HCT116 (cell line): ENCODE measurements around the gene HSDL2. TPM values are rescaled to one million over a fixed set of nuclear protein-coding genes. Genes with fewer than 3 reads are reported as not detected.

Source experiments
- ATAC-seq: fragments of 200-7000 bp; cut with Tn5 transposase; 2 replicates; pipeline ENCODE4 v1.9.1; 2020; ENCODE audit warnings: mild to moderate bottlenecking, moderate library complexity
- BruUV-seq: library from RNA; stranded (reverse); fragments of 400-500 nt; replicated peaks from 2 replicates; lab custom pipeline; 2021; lab: Mats Ljungman, UMichigan
- CTCF ChIA-PET: fragments of 300-600 bp; sonication (Branson Sonifier 250); formaldehyde crosslinking; loops from one replicate; lab custom pipeline; 2021; ENCODE audit warnings: antibody characterized with exemption; lab: Charles Lee
- POLR2A ChIA-PET: fragments of 300-600, 350-600 bp; sonication (Branson Sonifier 250); formaldehyde crosslinking; loops from one replicate; lab custom pipeline; 2021; ENCODE audit warnings: antibody characterized with exemption; lab: Charles Lee
- RAD21 ChIA-PET, 2 experiments: fragments of 300-600 bp; sonication (Branson Sonifier 250); formaldehyde crosslinking; loops; one replicate each; lab custom pipeline; 2023; ENCODE audit warnings: low total read pairs in 2 of 2; ENCODE audit not compliant: uncharacterized antibody in 2 of 2, unreplicated experiment in 2 of 2, low non-redundant PET in 1 of 2; lab: Charles Lee
- DNase-seq: peaks from one replicate; pipeline ENCODE4 v3.0.0-alpha.2; 2010; ENCODE audit warnings: low read depth, low spot score
- H2AFZ ChIP-seq: fragments of 200-600 bp; shearing (Covaris generic), sonication (generic); 2 replicates; pipeline ENCODE4 v1.6.1; 2017; ENCODE audit warnings: low read depth, mixed run types, mixed read lengths, antibody characterized with exemption, low read length; ENCODE audit not compliant: poor library complexity, severe bottlenecking
- H3K27ac ChIP-seq: 2 replicates; pipeline ENCODE4 v1.5.1; 2012; ENCODE audit warnings: low read depth, low read length
- H3K27me3 ChIP-seq: fragments of 200-600 bp; sonication (generic); 2 replicates; pipeline ENCODE4 v1.6.1; 2016; ENCODE audit warnings: mixed run types, low read length, mixed read lengths; ENCODE audit not compliant: insufficient read depth
- H3K36me3 ChIP-seq, 2 experiments: fragments of 200-500 bp in 1 of 2; fragments of 200-600 bp in 1 of 2; sonication (Bioruptor generic) in 1 of 2; sonication (generic) in 1 of 2; 2 replicates each; pipeline versions ENCODE4 v1.5.1 to v1.6.1; 2014 to 2016; ENCODE audit warnings: low read length in 2 of 2, inconsistent platforms in 1 of 2, mixed read lengths in 1 of 2, mixed run types in 1 of 2; ENCODE audit not compliant: insufficient read depth in 2 of 2, control insufficient read depth in 1 of 2
- H3K4me1 ChIP-seq, 2 experiments: fragments of 200-600 bp in 1 of 2; sonication (generic) in 1 of 2; 2 replicates each; pipeline versions ENCODE4 v1.5.1 to v1.6.1; 2012 to 2017; ENCODE audit warnings: low read length in 2 of 2, inconsistent platforms in 1 of 2, mild to moderate bottlenecking in 1 of 2, mixed read lengths in 1 of 2, mixed run types in 1 of 2, moderate library complexity in 1 of 2; ENCODE audit not compliant: insufficient read depth in 2 of 2, control insufficient read depth in 1 of 2
- H3K4me2 ChIP-seq: fragments of 200-600 bp; sonication (generic); 2 replicates; pipeline ENCODE4 v1.6.1; 2017; ENCODE audit warnings: mixed run types, low read length, mixed read lengths
- H3K4me3 ChIP-seq, 2 experiments: fragments of 200-600 bp in 1 of 2; sonication (generic) in 1 of 2; replicated peaks in 1 of 2; 2 replicates each; pipeline ENCODE4 v1.5.1; 2011 to 2016; ENCODE audit warnings: low read length in 2 of 2, control low read depth in 1 of 2, low read depth in 1 of 2, mild to moderate bottlenecking in 1 of 2, mixed read lengths in 1 of 2, mixed run types in 1 of 2
- H3K79me2 ChIP-seq: fragments of 200-600 bp; sonication (generic); 2 replicates; pipeline ENCODE4 v1.6.1; 2017; ENCODE audit warnings: mild to moderate bottlenecking, mixed run types, low read length, moderate library complexity, mixed read lengths; ENCODE audit not compliant: insufficient read depth
- H3K9ac ChIP-seq: fragments of 200-600 bp; sonication (generic); 2 replicates; pipeline ENCODE4 v1.6.1; 2016; ENCODE audit warnings: low read length, mixed read lengths
- H3K9me2 ChIP-seq: fragments of 200-600 bp; sonication (generic), shearing (Covaris generic); 2 replicates; pipeline ENCODE4 v1.6.1; 2017; ENCODE audit warnings: mixed run types, mild to moderate bottlenecking, moderate library complexity; ENCODE audit not compliant: insufficient read depth
- H3K9me3 ChIP-seq, 2 experiments: fragments of 200-500 bp in 1 of 2; fragments of 200-600 bp in 1 of 2; sonication (Bioruptor generic) in 1 of 2; sonication (generic) in 1 of 2; 2 replicates each; pipeline ENCODE4 v1.6.1; 2014 to 2017; ENCODE audit warnings: low read length in 2 of 2, mixed read lengths in 2 of 2, inconsistent platforms in 1 of 2, low read depth in 1 of 2, mild to moderate bottlenecking in 1 of 2, mixed run types in 1 of 2, moderate library complexity in 1 of 2; ENCODE audit not compliant: control insufficient read depth in 1 of 2, insufficient read depth in 1 of 2
- H4K20me1 ChIP-seq: fragments of 200-600 bp; sonication (generic), shearing (Covaris generic); 2 replicates; pipeline ENCODE4 v1.6.1; 2017; ENCODE audit warnings: mixed run types, mild to moderate bottlenecking, moderate library complexity; ENCODE audit not compliant: insufficient read depth
- EGR1 ChIP-seq: IDR thresholded peaks from 2 replicates; pipeline ENCODE4 v1.6.1; 2012; ENCODE audit warnings: low read depth
- ELF1 ChIP-seq: IDR thresholded peaks from 2 replicates; pipeline ENCODE4 v1.6.1; 2012; ENCODE audit warnings: low read depth, borderline replicate concordance
- EZH2phosphoT487 ChIP-seq: fragments of 200-600 bp; IDR thresholded peaks from 2 replicates; pipeline ENCODE4 v1.6.1; 2018; ENCODE audit warnings: antibody characterized with exemption, borderline replicate concordance
- FOSL1 ChIP-seq: IDR thresholded peaks from 2 replicates; pipeline ENCODE4 v1.6.1; 2012; ENCODE audit warnings: low read depth
- JUND ChIP-seq: IDR thresholded peaks from 2 replicates; pipeline ENCODE4 v1.6.1; 2012
- POLR2AphosphoS5 ChIP-seq: IDR thresholded peaks from 2 replicates; pipeline ENCODE4 v1.6.1; 2011; ENCODE audit warnings: mild to moderate bottlenecking, low read depth, low read length, moderate library complexity
- RAD21 ChIP-seq: IDR thresholded peaks from 2 replicates; pipeline ENCODE4 v1.6.1; 2012; ENCODE audit warnings: low read depth, mild to moderate bottlenecking
- SIN3A ChIP-seq: IDR thresholded peaks from 2 replicates; pipeline ENCODE4 v1.6.1; 2012; ENCODE audit warnings: low read depth
- SP1 ChIP-seq: IDR thresholded peaks from 2 replicates; pipeline ENCODE4 v1.6.1; 2012; ENCODE audit warnings: low read depth
- SRF ChIP-seq: IDR thresholded peaks from 2 replicates; pipeline ENCODE4 v1.6.1; 2012; ENCODE audit warnings: low read depth
- YY1 ChIP-seq: IDR thresholded peaks from 2 replicates; pipeline ENCODE4 v1.6.1; 2011; ENCODE audit warnings: low read length, low read depth, moderate library complexity, mild to moderate bottlenecking; ENCODE audit not compliant: insufficient replicate concordance; ENCODE audit errors: extremely low read depth
- ZFX ChIP-seq: fragments of 450-650 bp; IDR thresholded peaks from 2 replicates; pipeline ENCODE4 v1.6.1; 2017
- ZNF274 ChIP-seq: fragments of 200-500 bp; sonication (Bioruptor generic); IDR thresholded peaks from 2 replicates; pipeline ENCODE4 v1.6.1; 2014; ENCODE audit warnings: mild to moderate bottlenecking, low read depth, low read length, inconsistent platforms
- intact Hi-C: fragments of 100-400 bp; cut with micrococcal nuclease; formaldehyde crosslinking; loops from 2 replicates; pipeline ENCODE4 v1.10.0; 2022
- total RNA-seq: library from RNA; stranded (reverse); gene quantifications from one replicate; pipeline ENCODE4 v1.2.1, GENCODE V29; 2021; ENCODE audit not compliant: unreplicated experiment
- TF ChIP-seq, protein P1 (sequence below): IDR thresholded peaks from 2 replicates; pipeline ENCODE4 v1.6.1; 2012
- TF ChIP-seq, protein P2 (sequence below): IDR thresholded peaks from 2 replicates; pipeline ENCODE4 v1.6.1; 2012
- TF ChIP-seq, protein P3 (sequence below), 3 experiments: fragments of 200-600 bp in 1 of 3; sonication (generic) in 1 of 3; IDR thresholded peaks in 2 of 3; conservative IDR thresholded peaks in 1 of 3; 2 replicates each; pipeline ENCODE4 v1.5.1; 2012 to 2017; ENCODE audit warnings: low read depth in 2 of 3, low read length in 2 of 3, antibody characterized with exemption in 1 of 3, borderline replicate concordance in 1 of 3, control low read depth in 1 of 3, mild to moderate bottlenecking in 1 of 3, mixed read lengths in 1 of 3, mixed run types in 1 of 3, moderate library complexity in 1 of 3; ENCODE audit not compliant: insufficient read depth in 1 of 3
- TF ChIP-seq, protein P4 (sequence below): IDR thresholded peaks from 2 replicates; pipeline ENCODE4 v1.6.1; 2012; ENCODE audit warnings: low read depth
- TF ChIP-seq, protein P5 (sequence below): IDR thresholded peaks from 2 replicates; pipeline ENCODE4 v1.6.1; 2011; ENCODE audit warnings: mild to moderate bottlenecking, low read length, moderate library complexity; ENCODE audit not compliant: insufficient replicate concordance; ENCODE audit errors: extremely low read depth

The HSDL2 gene
- total RNA-seq, 1 experiment from 2014 or later: 33.9 TPM

DNA sequence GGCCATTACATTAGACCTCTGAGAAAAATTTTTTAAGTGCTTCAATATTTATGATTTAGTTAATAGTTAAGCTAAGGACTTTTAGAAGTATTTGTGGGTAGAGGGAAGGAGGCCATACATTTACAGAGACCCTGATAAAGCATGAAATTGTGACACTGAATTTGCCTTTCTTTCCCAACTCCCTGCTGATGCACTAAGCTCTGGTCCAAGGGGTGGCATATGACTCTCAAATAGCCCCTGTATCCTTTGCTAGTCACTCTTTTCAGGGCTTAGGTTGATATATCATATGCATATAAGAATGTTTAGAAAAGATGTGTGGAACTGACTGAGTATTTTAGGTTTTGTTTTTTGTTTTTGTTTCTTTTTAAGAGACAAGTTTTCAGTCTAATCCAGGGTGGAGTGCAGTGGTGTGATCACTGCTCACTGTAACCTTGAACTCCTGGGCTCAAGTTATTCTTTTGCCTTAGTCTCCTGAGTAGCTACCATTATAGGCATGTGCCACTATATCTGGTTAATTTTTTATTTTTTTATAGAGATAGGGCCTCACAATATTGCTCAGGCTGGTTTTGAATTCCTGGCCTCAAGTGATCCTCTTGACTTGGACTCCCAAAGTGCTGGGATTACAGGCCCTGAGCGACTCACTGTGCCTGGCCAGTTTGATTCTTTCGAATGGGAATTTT lies 127.2 kb downstream of the HSDL2 start (continued):
- TF ChIP-seq SIN3A: no peak

DNA sequence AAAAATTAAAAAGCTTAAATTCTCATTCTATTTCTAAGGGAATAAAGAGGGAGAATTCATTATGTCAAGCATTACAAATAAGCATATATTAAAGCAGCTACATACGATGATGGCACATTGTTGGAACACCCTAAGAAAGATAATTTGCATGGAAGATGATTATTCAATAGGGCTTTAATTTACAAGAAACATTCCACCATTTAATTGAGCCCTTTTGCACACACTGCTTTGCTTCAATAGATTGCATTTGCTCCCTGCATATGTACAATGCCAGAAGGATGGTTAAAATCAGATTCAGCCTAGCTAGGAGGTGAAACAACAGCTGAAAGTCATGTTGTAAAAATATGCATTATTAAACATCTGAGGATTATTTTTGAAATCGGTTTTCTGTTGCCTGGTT lies 128.5 kb downstream of the HSDL2 start:
- Histone ChIP-seq H2AFZ (no peak overlapping the region), H3K9me3 (no peaks in the 10 kb centered on the region), H3K9ac (no peak overlapping the region), H3K4me2 (no peak overlapping the region), H3K79me2 (peaks cover 17% of the 10 kb centered on the region), H3K4me1 (no peaks in the 10 kb centered on the region), H3K27me3 (no peaks in the 10 kb centered on the region), H3K4me3 (no peak overlapping the region), H3K27ac (no peak overlapping the region), H3K36me3 (no peaks in the 10 kb centered on the region), H4K20me1 (no peaks in the 10 kb centered on the region), H3K9me2 (no peaks in the 10 kb centered on the region)
- POLR2A ChIA-PET: interaction anchor here (0.7 kb wide), 3 partner anchors 12 to 83 kb away, joined by 3 to 5 read pairs (median 4); no protein-coding TSS in a partner anchor
- BruUV-seq: no TSS peak
- ATAC-seq: no peak
- CTCF ChIA-PET: no interaction called here
- DNase-seq: no peak
- RAD21 ChIA-PET: no interaction called here
- intact Hi-C loops: no loop called here
- TF ChIP-seq, protein P1, sequence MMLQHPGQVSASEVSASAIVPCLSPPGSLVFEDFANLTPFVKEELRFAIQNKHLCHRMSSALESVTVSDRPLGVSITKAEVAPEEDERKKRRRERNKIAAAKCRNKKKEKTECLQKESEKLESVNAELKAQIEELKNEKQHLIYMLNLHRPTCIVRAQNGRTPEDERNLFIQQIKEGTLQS: no peak
- TF ChIP-seq, protein P2, sequence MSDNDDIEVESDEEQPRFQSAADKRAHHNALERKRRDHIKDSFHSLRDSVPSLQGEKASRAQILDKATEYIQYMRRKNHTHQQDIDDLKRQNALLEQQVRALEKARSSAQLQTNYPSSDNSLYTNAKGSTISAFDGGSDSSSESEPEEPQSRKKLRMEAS: no peak
- TF ChIP-seq FOSL1 (no peak), SP1 (no peak), ZNF274 (no peak), SRF (no peak), ELF1 (no peak), YY1 (no peak), EZH2phosphoT487 (no peak), RAD21 (no peak), EGR1 (no peak), JUND (no peak), SIN3A (no peak), POLR2AphosphoS5 (no peak), ZFX (no peak)
- TF ChIP-seq, protein P3, sequence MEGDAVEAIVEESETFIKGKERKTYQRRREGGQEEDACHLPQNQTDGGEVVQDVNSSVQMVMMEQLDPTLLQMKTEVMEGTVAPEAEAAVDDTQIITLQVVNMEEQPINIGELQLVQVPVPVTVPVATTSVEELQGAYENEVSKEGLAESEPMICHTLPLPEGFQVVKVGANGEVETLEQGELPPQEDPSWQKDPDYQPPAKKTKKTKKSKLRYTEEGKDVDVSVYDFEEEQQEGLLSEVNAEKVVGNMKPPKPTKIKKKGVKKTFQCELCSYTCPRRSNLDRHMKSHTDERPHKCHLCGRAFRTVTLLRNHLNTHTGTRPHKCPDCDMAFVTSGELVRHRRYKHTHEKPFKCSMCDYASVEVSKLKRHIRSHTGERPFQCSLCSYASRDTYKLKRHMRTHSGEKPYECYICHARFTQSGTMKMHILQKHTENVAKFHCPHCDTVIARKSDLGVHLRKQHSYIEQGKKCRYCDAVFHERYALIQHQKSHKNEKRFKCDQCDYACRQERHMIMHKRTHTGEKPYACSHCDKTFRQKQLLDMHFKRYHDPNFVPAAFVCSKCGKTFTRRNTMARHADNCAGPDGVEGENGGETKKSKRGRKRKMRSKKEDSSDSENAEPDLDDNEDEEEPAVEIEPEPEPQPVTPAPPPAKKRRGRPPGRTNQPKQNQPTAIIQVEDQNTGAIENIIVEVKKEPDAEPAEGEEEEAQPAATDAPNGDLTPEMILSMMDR (IDR thresholded peaks at IDR 0.05 in 2 of 3, conservative IDR thresholded peaks at IDR 0.05 in 1 of 3; ENCODE audit: borderline replicate concordance in 1 of 3, insufficient read depth in 1 of 3, low read depth in 2 of 3, low read length in 2 of 3): no peak
- TF ChIP-seq, protein P4, sequence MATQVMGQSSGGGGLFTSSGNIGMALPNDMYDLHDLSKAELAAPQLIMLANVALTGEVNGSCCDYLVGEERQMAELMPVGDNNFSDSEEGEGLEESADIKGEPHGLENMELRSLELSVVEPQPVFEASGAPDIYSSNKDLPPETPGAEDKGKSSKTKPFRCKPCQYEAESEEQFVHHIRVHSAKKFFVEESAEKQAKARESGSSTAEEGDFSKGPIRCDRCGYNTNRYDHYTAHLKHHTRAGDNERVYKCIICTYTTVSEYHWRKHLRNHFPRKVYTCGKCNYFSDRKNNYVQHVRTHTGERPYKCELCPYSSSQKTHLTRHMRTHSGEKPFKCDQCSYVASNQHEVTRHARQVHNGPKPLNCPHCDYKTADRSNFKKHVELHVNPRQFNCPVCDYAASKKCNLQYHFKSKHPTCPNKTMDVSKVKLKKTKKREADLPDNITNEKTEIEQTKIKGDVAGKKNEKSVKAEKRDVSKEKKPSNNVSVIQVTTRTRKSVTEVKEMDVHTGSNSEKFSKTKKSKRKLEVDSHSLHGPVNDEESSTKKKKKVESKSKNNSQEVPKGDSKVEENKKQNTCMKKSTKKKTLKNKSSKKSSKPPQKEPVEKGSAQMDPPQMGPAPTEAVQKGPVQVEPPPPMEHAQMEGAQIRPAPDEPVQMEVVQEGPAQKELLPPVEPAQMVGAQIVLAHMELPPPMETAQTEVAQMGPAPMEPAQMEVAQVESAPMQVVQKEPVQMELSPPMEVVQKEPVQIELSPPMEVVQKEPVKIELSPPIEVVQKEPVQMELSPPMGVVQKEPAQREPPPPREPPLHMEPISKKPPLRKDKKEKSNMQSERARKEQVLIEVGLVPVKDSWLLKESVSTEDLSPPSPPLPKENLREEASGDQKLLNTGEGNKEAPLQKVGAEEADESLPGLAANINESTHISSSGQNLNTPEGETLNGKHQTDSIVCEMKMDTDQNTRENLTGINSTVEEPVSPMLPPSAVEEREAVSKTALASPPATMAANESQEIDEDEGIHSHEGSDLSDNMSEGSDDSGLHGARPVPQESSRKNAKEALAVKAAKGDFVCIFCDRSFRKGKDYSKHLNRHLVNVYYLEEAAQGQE: no peak
- TF ChIP-seq, protein P5, sequence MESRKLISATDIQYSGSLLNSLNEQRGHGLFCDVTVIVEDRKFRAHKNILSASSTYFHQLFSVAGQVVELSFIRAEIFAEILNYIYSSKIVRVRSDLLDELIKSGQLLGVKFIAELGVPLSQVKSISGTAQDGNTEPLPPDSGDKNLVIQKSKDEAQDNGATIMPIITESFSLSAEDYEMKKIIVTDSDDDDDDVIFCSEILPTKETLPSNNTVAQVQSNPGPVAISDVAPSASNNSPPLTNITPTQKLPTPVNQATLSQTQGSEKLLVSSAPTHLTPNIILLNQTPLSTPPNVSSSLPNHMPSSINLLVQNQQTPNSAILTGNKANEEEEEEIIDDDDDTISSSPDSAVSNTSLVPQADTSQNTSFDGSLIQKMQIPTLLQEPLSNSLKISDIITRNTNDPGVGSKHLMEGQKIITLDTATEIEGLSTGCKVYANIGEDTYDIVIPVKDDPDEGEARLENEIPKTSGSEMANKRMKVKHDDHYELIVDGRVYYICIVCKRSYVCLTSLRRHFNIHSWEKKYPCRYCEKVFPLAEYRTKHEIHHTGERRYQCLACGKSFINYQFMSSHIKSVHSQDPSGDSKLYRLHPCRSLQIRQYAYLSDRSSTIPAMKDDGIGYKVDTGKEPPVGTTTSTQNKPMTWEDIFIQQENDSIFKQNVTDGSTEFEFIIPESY: no peak
